HUES48 (cell line): ENCODE results near the gene NPAS3.

ENCODE experiments used
- H3K27ac ChIP-seq: one replicate; pipeline ENCODE4 v1.7.0; 2013; ENCODE audit warnings: low read depth, low read length, inconsistent platforms
- H3K27me3 ChIP-seq: 2 replicates; pipeline ENCODE4 v1.6.1; 2013; ENCODE audit warnings: mild to moderate bottlenecking, low read length; ENCODE audit not compliant: control insufficient read depth, insufficient read depth
- H3K36me3 ChIP-seq: 2 replicates; pipeline ENCODE4 v1.6.1; 2013; ENCODE audit warnings: low read length; ENCODE audit not compliant: control insufficient read depth, insufficient read depth
- H3K4me1 ChIP-seq: 2 replicates; pipeline ENCODE4 v1.6.1; 2013; ENCODE audit warnings: mild to moderate bottlenecking, low read length; ENCODE audit not compliant: control insufficient read depth, insufficient read depth
- H3K4me3 ChIP-seq: 2 replicates; pipeline ENCODE4 v1.5.1; 2013; ENCODE audit warnings: mild to moderate bottlenecking, low read depth, low read length
- H3K9ac ChIP-seq: 2 replicates; pipeline ENCODE4 v1.6.1; 2013; ENCODE audit warnings: mild to moderate bottlenecking, low read depth, low read length, moderate library complexity
- H3K9me3 ChIP-seq: 2 replicates; pipeline ENCODE4 v1.6.1; 2013; ENCODE audit warnings: low read length; ENCODE audit not compliant: control insufficient read depth, insufficient read depth

Gene NPAS3

GRCh38 chr14:33747749-33748148 is 809.1 kb downstream of the NPAS3 start:
- Histone ChIP-seq H3K9me3 (no peaks in the 10 kb centered on the region), H3K4me1 (no peaks in the 10 kb centered on the region), H3K27me3 (no peaks in the 10 kb centered on the region), H3K4me3 (no peak overlapping the region), H3K36me3 (no peaks in the 10 kb centered on the region), H3K9ac (no peak overlapping the region), H3K27ac (no peak overlapping the region)

- Histone ChIP-seq H3K4me1 (peaks cover 5% of the 10 kb centered on the region; the same call in 1 of the 2 replicates), H3K9me3 (no peaks in the 10 kb centered on the region), H3K27ac (no peak overlapping the region), H3K4me3 (no peak overlapping the region), H3K27me3 (no peaks in the 10 kb centered on the region), H3K36me3 (no peaks in the 10 kb centered on the region), H3K9ac (no peak overlapping the region)
Observed at GRCh38 chr14:33754261-33754660, 815.6 kb downstream of the NPAS3 start.

- Histone ChIP-seq H3K27ac (no peak overlapping the region), H3K9me3 (no peaks in the 10 kb centered on the region)
Observed at GRCh38 chr14:33755358-33755757, 816.7 kb downstream of the NPAS3 start.

GRCh38 chr14:33756833-33757232 is 818.2 kb downstream of the NPAS3 start:
- Histone ChIP-seq H3K4me1 (peaks cover 5% of the 10 kb centered on the region; the same call in 1 of the 2 replicates), H3K27ac (no peak overlapping the region), H3K9me3 (no peaks in the 10 kb centered on the region), H3K27me3 (no peaks in the 10 kb centered on the region), H3K4me3 (no peak overlapping the region), H3K36me3 (no peaks in the 10 kb centered on the region), H3K9ac (no peak overlapping the region)

More at GRCh38 chr14:33755358-33755757, 816.7 kb downstream of the NPAS3 start:
- Histone ChIP-seq H3K4me1 (peaks cover 5% of the 10 kb centered on the region; the same call in 1 of the 2 replicates), H3K9ac (no peak overlapping the region), H3K36me3 (no peaks in the 10 kb centered on the region), H3K4me3 (no peak overlapping the region), H3K27me3 (no peaks in the 10 kb centered on the region)

GRCh38 chr14:33758547-33758946 is 819.9 kb downstream of the NPAS3 start:
- Histone ChIP-seq H3K9ac (no peak overlapping the region), H3K36me3 (no peaks in the 10 kb centered on the region), H3K4me1 (peaks cover 12% of the 10 kb centered on the region), H3K27me3 (no peaks in the 10 kb centered on the region), H3K9me3 (no peaks in the 10 kb centered on the region), H3K4me3 (no peak overlapping the region), H3K27ac (no peak overlapping the region)

GRCh38 chr14:33762161-33762851 is 823.6 kb downstream of the NPAS3 start:
- H3K36me3 ChIP-seq = no peaks in the 10 kb centered on the region
- no peak overlapping the region for H3K9ac ChIP-seq
- H3K27me3 ChIP-seq = no peaks in the 10 kb centered on the region
- peaks cover 41% of the 10 kb centered on the region for H3K4me1 ChIP-seq
- no peak overlapping the region for H3K27ac ChIP-seq
- H3K9me3 ChIP-seq = no peaks in the 10 kb centered on the region
- no peak overlapping the region for H3K4me3 ChIP-seq

- Histone ChIP-seq H3K9ac (0 out of 2 replicates have a peak overlapping the region, but pooled peaks have one; percentile 7), H3K4me3 (peak overlapping the region; percentile 10), H3K27me3 (no peaks in the 10 kb centered on the region), H3K27ac (peak overlapping the region; percentile 74), H3K4me1 (peaks cover 41% of the 10 kb centered on the region), H3K36me3 (no peaks in the 10 kb centered on the region), H3K9me3 (no peaks in the 10 kb centered on the region)
Observed at GRCh38 chr14:33764876-33765650, 826.4 kb downstream of the NPAS3 start.

GRCh38 chr14:33767586-33768457 is 829.1 kb downstream of the NPAS3 start:
- Histone ChIP-seq H3K4me1 (peaks cover 35% of the 10 kb centered on the region), H3K27me3 (no peaks in the 10 kb centered on the region), H3K27ac (no peak overlapping the region)

GRCh38 chr14:33768458-33768830 is 829.8 kb downstream of the NPAS3 start:
- no peak overlapping the region for H3K27ac ChIP-seq
- H3K4me3 ChIP-seq = no peak overlapping the region
- H3K9ac ChIP-seq = no peak overlapping the region
- peaks cover 34% of the 10 kb centered on the region for H3K4me1 ChIP-seq
- no peaks in the 10 kb centered on the region for H3K27me3 ChIP-seq
- no peaks in the 10 kb centered on the region for H3K9me3 ChIP-seq
- H3K36me3 ChIP-seq = no peaks in the 10 kb centered on the region

More at GRCh38 chr14:33767586-33768457, 829.1 kb downstream of the NPAS3 start:
- Histone ChIP-seq H3K9ac (no peak overlapping the region), H3K9me3 (no peaks in the 10 kb centered on the region), H3K4me3 (no peak overlapping the region), H3K36me3 (no peaks in the 10 kb centered on the region)

GRCh38 chr14:33773205-33774030 is 834.7 kb downstream of the NPAS3 start:
- Histone ChIP-seq H3K4me1 (peaks cover 23% of the 10 kb centered on the region), H3K9ac (no peak overlapping the region), H3K36me3 (no peaks in the 10 kb centered on the region), H3K4me3 (no peak overlapping the region), H3K27ac (no peak overlapping the region), H3K27me3 (no peaks in the 10 kb centered on the region), H3K9me3 (no peaks in the 10 kb centered on the region)
